Activated T-cell treated with anti-CD3 and anti-CD28 coated beads for 4 hours (primary cell): ENCODE measurements around the gene XYLT1.

Experiments used
- DNase-seq: peaks from one replicate; pipeline ENCODE4 v3.0.0-alpha.2; 2020

Gene XYLT1

DNA sequence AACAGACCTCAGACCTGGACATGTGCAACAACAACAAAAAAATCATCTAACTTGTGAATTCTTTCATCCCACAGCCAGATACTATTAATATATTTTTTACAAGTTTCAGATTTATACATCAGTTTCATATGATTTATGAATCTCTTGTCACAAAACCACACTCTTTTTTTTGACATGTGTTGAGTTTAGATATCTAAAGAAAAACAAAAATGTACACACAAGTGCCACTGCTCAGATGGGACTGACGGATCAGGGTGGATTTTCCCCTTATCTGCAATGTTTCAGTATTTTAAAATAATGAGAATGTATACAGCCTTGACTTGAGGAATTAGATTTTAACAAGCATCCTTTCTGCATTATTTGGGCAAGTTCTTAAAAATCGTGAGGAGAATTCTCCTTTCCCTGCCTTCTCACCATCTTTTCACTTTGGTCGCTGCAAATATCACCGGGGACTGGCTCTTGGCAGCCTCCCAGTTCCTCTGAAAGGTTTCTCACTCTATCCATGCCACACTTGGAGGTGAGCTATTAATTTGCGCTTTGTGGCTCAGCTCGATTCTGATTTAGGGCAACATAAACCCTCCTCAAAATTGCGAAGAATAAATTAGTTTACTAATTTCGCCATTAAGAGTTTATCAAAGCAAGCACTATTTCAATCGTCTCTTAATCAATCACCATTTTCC is 225.7 kb downstream of the XYLT1 start:
- no peak for DNase-seq

DNA sequence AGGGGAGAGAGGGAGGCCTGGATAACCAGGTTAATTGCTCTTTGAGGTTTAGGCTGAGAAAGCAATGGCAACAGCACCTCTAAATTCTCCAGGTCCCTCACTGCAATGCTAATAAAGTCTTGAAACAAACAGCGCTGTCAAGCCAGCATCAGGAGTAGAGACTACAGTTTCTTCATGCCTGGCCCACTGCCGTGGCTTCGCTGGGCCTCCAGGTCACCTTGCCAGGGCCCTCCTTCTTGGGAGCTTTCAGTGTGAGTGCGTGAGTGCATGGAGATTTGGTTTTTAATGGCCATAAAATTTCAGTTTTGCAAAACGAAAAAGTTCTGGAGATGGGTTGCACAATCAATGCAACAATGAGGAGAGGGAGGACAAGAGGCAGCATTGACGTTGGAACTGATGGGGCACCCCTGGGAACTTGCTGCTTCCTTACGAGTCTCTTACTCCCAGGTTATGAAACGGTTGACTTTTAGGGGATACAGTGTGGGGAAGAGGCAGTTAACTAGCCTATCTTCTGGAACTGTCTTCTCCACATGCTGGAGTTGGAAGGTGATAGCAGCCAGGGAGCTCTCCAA is 229.4 kb downstream of the XYLT1 start:
- no peak for DNase-seq

DNA sequence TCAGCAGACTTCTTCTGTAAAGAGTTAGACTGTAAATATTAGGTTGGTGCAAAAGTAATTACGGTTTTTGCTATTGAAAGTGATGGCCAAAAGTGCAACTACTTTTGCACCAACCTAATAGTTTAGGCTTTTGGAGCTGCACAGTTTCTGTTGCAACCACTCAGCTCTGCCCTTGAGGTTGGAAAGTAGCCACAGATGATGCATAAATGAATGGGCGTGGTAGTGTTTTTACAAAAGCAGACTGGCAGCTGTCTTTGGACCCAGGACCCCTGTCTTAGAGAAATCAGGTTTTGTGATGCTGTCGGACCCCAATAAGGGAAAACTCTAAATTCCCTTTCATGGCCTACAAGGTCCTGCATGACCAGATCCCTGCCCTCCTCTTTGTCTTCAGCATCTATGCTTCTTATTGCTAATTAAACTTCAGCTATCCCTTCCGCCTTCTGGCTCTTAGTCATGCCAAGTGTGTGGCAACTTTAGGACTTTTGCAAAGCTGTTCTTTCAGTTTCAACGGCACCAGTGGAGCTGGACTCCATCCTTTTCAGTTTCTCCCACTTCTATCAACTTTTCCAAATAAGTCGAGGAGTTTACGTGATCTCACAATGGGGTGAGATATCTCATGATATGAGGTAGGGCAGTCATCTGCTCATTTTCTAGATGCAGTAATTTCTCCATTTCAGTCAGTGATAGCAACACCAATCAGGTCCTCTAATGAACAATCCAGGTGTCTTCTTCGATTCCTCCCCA is 232.3 kb downstream of the XYLT1 start:
- DNase-seq, result no peak

DNA sequence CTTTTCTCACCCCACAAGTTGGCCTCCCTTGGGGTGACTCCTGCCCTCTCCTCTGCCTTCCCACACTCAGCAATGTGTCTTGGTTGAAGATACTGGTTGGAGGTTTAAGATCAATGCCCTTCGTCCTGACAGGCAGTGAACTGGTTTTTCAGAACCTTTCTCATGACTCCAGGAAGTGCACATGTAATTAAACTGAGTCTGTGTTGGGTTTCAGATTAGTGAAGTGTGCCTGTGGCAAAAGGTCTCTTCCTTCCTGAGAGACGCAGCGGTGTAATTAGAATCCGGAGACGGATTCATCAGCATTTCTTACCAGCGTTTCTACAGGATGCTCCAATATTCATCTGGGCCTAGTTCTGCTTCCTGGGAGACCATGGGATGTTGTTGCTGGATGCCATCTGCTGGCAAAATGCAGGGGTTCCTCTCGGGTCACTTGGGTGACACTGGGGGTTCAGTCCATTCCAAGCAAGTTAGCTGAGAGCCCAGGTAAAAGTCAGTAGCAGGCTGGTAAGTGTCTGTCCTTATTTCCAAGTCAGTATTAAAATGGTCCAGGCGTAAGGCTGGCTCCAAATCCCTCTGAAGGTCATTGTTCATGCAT is 233.3 kb downstream of the XYLT1 start:
- no peak for DNase-seq

DNA sequence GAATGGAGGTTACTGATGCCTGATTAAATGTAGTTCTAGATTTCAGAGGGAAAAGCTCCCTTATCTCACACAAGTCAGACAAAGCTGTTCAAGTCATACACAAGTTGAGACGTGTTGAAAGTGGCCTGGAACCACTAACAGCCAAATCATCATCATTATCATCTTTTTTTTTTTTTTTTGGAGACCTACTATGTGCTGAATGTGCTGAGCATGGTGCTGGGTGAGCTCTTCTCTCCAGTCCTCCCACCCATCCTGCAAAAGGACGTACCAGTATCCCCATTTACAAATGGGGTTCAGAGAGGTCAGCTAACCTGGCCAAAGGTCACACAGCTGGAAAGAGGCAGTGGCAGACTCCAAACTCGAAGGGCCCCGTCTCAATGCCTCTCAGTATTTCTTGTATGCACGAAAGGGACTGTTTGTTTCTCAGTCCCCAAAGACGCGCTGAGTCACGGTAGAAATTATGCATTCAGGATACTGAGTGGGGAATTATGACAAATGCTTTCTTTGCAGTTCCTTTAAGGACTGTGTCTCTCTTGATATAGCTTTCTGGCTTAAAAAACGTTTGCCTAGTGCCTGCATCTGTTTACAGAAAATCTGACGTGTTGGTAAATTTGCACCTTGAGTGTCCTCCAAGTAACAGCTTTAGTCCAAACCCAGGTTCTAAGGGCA is 235.5 kb downstream of the XYLT1 start:
- DNase-seq, result no peak

DNA sequence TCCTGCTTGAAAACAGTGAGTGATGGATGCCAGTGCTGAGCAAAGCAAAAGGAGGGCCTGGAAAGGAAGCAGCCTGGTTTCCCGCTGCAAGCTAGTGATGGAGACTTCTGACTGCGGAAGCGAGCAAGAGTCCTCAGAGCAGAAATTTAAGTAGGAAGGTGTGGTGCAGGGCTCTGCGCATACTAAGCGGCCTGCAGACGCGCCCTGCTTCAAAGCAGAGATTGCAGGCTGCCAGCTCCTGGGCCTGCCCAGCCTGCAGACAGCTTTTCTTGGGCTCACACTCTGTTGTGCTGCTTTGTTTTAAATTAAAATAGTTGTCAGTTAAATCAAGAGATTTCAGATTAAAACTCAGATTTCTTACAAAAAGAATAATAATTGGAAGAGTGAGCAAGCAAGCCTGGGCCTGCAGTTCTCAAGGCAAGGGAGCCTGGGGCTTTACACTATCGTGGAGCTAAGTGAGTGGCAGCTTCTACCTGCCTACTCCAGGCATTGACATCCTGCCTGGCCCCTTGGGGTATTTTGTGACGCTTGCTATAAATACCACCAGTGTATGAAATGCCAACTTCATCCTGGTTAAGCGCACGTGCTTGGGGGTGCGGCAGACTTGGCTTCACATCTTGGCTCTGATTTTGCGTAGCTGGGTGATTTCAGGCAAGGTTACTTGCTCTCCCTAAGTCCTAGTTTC is 237.3 kb downstream of the XYLT1 start:
- no peak for DNase-seq

DNA sequence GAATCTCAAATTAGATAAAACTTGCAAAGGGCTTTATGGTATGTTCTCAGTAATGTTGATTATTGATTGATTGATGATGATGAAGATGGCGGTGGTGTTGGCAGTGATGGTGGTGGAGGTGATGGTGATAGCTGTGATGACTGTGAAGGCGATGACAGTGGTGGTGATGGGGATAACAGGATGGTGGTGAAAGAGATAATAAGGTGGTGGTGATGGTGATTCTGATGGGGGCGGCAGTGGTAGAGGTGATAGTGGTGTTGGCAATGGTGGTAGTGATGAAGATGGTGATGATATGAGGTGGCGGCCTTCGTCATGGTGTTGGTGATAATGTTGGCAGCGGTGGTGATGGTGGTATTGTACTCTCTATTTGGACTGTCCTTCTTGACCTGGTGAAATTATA is 238.3 kb downstream of the XYLT1 start:
- no peak for DNase-seq

DNA sequence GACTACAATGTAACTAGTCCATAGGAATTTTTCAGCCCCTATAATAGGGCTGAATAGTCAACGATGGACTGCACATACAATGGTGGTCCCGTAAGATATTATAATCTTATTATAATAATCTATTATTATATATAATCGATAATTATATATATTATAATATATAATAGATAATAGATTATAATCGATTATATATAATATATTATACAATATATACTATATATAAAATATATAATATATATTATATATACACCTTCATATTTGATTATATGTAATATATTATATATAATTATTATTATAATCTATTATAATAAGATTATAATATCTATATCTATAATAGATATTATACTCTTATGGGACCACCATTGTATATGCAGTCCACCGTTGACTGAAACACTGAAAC is 238.8 kb downstream of the XYLT1 start:
- no peak for DNase-seq

DNA sequence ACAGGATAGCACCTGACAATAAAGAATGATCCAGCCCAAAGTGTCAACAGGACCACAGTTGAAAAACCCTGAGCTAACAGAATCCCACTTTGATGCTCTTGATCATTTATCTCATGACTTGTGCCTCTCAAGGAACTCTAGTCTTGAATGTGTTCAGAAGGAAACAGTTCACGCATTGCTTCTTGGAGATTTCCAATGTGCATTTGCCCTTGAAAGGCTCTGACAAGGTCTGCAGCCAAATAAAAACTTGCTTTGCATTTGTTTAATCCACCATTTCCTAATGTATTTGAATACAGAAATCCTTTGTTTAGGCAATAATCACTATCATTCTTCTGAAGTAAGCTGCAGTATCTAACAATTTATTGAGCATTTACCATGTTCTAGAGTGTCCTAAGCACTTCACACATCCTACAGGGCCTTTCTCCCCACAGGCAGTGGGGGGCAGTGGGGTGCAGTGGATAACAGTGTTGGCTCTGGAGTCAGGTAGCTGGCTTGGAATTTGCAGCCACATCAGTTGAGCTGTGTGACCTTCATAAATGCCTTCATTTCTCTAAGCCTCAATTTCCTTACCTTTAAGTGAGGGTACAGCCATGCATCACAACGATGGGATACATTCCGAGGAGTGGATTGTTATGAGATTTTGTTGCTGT is 239.7 kb downstream of the XYLT1 start:
- no peak for DNase-seq

DNA sequence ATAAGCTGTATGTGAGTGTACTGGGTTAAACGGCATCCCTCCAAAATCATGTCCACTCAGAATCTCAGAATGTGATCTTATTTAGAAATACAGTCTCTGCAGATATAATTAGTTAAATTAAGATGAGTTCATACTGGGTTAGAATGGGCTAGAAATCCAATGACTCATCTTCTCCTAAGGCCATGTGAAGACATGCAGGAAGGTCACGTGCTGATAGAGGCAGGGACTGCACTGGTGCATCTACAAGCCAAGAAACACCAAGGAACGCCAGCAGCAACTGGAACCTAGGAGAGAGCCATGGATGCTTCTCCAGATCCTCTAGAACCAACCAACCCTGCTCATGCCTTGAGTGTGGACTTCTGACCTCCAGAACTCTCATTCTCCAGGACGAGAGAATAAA is 241.0 kb downstream of the XYLT1 start:
- no peak for DNase-seq

DNA sequence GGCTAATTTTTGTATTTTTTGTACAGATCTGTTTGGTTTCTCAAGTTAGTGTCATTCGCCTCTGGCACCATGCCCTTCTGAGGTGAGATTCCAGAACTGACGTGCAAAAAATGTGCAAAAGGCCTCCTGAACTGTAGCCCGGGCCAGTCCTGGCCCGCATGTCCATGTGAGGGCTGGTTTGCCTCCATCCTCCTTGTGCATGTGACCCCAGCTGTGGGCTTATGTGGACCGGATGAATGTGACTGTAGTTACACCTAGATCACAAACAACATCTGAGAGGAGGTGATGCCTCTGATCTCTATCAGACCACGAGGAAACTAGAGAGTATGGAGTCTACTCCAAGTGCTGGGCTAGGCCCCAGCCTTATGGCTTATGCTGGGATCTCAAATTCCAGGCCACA is 241.6 kb downstream of the XYLT1 start:
- no peak for DNase-seq

DNA sequence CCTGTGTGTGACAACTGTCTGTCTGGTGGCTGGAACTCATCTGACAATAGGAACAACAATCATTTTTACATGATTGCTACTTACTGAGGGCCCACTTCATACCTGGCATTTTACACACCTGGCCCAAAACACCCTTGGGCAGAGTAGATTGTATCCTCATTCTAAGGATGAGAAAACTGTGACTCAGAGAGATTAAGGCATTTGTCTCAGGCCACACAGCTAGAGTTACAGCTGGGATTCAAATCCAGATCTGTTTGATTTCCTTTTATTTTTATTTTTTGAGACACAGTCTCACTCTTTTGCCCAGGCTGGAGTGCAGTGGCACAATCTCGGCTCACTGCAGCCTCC is 242.1 kb downstream of the XYLT1 start:
- DNase-seq, result no peak

DNA sequence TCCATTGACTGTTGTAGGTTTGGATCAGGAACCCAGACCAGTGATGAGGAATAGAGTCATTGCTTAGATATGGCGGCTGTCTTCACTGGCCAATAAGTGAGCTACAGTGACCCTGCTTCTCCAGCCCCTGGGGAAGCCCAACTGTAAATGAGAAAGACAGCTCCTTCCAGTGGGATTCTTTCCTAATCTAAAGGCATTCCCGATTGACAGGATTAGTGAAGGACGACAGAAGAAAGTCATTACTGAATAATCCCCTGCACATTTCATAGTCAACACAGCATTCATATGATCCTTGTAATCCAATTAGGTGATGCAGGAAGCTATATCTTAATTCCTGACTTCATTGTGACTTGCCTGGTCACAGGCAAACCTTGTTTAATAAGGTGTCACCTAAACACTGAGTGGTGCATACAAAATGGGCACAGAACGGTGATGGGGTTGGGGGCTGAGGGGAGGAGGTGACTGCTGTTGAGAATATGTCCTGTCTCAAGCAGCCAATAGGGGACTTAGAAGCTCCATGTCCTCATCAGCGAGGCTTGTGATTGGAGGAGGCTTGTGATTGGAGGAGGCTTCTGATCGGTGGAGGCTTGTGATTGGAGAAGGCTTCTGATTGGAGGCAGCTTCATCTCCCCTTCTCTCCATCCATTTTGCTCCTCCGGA is 242.6 kb downstream of the XYLT1 start:
- DNase-seq, result no peak

DNA sequence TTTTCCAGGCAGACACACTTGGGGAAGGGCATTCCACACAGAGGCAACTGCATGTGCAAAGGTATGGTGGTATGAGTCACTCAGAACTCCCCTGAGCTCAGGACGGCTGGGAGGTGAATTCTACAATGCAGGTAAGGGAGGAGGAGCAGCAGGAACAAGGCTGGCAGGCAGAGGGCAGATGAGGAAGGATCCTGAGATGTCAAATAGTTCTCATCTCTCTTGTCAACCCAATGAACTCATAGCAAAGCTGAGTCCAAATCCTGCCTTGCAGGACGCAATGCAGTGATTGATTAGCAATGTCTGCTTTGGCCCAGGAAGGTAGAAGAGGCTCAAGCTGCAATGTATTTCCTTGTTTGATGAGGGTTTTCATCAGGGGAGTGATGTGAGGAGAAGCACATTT is 243.5 kb downstream of the XYLT1 start:
- no peak for DNase-seq

DNA sequence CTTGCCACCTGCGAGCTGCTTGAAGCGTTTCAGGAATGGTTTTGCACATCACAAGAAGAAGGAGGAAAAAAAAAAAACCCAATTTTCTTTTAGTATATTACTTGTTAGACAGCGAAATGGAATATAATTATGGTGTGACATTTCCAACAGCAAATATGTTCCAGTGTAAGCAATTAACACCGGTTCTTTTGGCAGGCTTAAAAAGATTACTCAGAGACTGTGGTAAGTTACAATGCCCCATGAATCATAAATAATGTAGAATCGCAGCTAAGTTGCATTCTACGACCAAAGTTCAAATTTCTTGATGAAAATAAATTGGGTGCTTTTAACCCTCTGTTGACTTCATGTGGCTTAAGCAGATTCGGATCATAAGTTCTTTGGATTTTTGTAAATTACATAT is 245.2 kb downstream of the XYLT1 start:
- DNase-seq, result no peak

DNA sequence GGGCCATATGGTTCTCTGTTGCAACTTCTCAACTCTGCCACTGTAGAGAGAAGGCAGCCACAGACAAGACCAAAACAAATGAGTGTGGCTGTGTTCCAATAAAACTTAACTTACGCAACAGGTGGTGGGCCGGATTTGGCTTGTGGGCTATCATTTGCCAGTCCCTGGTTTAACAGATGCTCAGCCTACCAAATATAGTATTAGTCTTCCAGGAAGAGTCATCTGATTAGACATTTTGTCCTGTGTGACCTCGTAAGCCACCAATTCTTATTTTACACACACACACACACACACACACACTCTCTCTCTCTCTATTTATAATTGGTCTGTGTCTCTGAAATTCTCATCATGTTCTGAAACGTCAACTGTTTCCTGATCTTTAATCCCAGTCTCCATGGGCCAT is 245.9 kb downstream of the XYLT1 start:
- no peak for DNase-seq

DNA sequence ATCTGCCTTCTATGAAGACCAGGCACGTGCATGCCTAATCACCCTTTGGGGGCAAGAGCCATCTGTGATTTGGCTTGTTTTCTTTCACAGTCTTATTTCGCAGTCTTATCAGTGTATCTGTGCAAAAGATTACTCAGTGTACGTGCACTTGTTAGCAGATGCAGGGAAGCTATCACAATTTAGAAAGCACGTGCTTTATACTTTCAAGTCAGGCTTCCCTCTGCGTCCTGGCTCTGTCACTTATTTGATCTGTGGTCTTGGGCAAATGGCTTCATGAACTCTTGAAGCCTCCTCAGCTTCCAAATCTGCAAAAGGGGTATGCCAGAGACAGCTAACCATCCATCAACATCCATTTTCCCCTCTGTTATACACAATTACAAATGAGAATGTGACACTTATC is 246.4 kb downstream of the XYLT1 start:
- DNase-seq, result no peak

DNA sequence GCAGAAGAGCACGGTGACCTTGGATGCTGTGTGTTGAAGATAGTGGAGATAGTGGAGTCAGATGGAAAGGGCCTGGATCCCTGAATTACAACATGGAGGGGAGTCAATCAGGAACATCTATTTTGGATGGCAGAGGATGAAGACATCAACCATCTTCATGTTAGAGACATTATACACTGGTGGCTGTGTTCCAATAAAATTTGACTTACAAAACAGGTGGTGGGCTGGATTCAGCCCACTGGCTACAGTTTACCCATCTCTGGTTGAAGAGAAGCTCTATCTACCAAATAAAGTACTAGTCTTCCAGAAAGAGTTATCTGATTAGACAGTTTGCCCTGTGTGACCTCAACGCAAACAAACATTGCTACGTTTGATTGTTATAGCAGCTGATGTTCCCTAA is 247.2 kb downstream of the XYLT1 start:
- DNase-seq, result no peak

DNA sequence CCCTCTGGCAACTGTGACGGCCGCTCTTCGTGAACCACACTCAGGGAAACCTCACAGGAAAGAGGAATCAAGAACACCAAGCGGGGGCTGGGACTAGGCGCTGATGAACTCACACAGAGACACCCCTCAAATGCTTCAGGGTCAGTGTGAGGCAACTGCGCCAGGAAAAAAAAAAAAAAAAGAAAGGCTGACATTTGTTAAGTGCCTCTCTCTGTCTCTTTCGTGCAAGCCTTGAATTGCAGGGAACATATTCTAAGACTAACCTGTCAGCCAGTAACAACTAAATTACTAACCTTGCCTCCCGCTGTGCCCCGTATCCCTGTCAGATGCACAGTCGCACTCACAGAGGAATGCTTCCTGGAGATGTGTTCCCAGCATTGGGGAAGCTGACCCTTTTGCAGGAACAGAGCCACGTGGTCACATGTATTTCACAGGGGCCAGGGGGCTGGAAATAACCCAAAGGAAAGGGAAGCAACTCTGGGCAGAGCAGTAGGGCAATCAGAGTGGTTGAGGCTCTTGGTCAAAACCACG is 247.8 kb downstream of the XYLT1 start:
- DNase-seq, result no peak

DNA sequence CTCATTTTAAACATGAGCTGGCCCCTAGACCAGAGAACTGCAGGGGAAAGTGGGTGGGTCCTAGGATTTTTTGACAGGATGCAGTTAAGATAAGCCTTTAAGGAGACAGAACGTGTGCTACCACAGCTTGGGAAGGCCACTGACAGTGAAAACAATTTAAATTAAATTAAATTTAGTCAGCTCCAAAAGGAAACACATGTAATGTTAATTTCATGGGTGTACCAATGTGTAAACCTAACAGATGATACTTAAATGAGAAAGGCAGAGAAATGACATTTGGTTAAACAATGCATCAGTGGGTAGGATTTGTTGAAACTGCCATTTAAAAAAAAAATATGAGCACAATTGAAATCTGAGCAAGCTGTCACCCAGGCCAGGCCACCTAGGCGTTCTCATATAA is 250.8 kb downstream of the XYLT1 start:
- no peak for DNase-seq

DNA sequence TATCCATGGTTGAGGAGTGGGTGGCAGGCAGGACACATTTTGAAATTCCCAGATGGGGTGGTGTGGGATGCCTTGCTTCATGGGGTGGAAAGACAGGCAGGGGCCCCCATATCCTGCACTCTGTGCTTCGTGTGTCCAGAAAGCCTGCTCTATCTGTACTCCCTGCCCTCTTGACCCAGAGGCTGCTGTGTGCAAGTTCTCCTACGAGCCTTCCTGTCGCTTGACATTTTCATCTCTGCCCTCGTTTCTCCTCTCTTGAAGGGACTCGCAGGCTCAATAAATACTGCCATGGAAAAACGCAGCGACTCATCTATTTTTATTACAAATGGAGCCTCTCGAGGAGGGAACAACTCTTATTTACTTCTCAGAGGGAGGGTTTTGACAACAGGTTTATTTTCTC is 254.8 kb downstream of the XYLT1 start:
- no peak for DNase-seq

DNA sequence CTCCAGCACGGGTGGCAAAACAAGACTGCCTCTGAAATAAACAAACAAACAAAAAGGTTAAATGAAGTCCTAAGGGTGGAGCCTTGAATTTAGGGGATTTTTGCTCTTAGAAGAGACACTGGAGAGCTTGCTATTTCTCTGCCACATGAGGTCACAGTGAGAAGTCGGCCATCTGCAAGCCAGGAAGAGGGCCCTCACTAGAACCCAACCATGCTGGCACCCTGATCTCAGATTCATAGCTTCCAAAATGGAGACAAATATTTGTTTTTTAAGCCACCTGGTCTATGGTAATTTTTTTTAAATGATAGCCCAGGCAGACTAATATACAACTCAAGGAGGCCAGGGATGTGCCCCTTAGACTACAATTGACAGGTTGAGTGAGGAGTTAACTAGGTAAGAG is 255.5 kb downstream of the XYLT1 start:
- DNase-seq, result no peak
